WTC11 (cell line): Measurements from ENCODE around the gene NUAK1.

Source experiments
- FOXJ3 ChIP-seq: sonication (generic); formaldehyde crosslinking; IDR thresholded peaks from 2 replicates; pipeline ENCODE4 v1.9.0; 2021; ENCODE audit warnings: missing genetic modification reagents, mild to moderate bottlenecking, borderline replicate concordance
- FOXK1 ChIP-seq: sonication (generic); formaldehyde crosslinking; IDR thresholded peaks from 2 replicates; pipeline ENCODE4 v1.8.0; 2022; ENCODE audit warnings: mild to moderate bottlenecking, moderate library complexity, missing genetic modification reagents
- NFE2L1 ChIP-seq: sonication (generic); formaldehyde crosslinking; IDR thresholded peaks from 2 replicates; pipeline ENCODE4 v1.8.1; 2023; ENCODE audit warnings: missing genetic modification reagents
- RELA ChIP-seq: sonication (generic); formaldehyde crosslinking; IDR thresholded peaks from 2 replicates; pipeline ENCODE4 v1.8.1; 2022; ENCODE audit warnings: missing genetic modification reagents, mild to moderate bottlenecking, borderline replicate concordance
- SOX15 ChIP-seq: fragments of 250-450 bp; sonication (Bioruptor Pico); IDR thresholded peaks from 2 replicates; pipeline ENCODE4 v1.9.0; 2021; ENCODE audit warnings: mild to moderate bottlenecking
- SP1 ChIP-seq: sonication (generic); formaldehyde crosslinking; conservative IDR thresholded peaks from 2 replicates; pipeline ENCODE4 v1.8.1; 2022; ENCODE audit warnings: missing genetic modification reagents
- ZNF219 ChIP-seq: sonication (generic); formaldehyde crosslinking; IDR thresholded peaks from 2 replicates; pipeline ENCODE4 v1.8.0; 2023; ENCODE audit warnings: missing genetic modification reagents, mild to moderate bottlenecking, borderline replicate concordance
- TF ChIP-seq, protein P1 (sequence below): fragments of 200-600 bp; IDR thresholded peaks from 2 replicates; pipeline ENCODE4 v1.8.0; 2022; ENCODE audit warnings: antibody characterized with exemption
- TF ChIP-seq, protein P2 (sequence below): fragments of 250-450 bp; sonication (Bioruptor Pico); conservative IDR thresholded peaks from 2 replicates; pipeline ENCODE4 v1.9.0; 2021; ENCODE audit warnings: mild to moderate bottlenecking
- TF ChIP-seq, protein P3 (sequence below): sonication (generic); formaldehyde crosslinking; IDR thresholded peaks from 2 replicates; pipeline ENCODE4 v1.8.0; 2023; ENCODE audit warnings: missing genetic modification reagents, mild to moderate bottlenecking, borderline replicate concordance

DNA sequence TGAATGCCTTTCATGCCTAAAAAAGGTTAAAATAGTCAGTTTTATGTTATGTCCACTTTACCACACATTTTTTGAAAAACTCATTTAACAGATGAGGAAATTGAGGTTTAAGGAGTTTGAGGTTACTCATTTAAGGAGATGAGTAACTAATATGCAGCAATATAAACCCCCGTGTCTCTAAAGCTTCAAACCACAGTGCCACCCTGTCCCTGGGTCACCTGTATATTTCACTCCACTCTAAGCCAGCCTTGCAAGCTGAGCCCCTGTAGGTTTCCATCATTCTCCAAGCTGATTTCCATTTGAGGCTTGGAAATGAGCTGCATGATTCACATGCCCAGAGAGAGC is 64.4 kb downstream of the NUAK1 start:
- TF ChIP-seq, protein P1, sequence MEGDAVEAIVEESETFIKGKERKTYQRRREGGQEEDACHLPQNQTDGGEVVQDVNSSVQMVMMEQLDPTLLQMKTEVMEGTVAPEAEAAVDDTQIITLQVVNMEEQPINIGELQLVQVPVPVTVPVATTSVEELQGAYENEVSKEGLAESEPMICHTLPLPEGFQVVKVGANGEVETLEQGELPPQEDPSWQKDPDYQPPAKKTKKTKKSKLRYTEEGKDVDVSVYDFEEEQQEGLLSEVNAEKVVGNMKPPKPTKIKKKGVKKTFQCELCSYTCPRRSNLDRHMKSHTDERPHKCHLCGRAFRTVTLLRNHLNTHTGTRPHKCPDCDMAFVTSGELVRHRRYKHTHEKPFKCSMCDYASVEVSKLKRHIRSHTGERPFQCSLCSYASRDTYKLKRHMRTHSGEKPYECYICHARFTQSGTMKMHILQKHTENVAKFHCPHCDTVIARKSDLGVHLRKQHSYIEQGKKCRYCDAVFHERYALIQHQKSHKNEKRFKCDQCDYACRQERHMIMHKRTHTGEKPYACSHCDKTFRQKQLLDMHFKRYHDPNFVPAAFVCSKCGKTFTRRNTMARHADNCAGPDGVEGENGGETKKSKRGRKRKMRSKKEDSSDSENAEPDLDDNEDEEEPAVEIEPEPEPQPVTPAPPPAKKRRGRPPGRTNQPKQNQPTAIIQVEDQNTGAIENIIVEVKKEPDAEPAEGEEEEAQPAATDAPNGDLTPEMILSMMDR: no peak
- TF ChIP-seq SOX15 (CRISPR knock-in tag) (no peak), RELA (CRISPR knock-in tag) (no peak), FOXK1 (no peak), ZNF219 (CRISPR knock-in tag) (no peak), SP1 (CRISPR knock-in tag) (no peak), FOXJ3 (CRISPR knock-in tag) (no peak), NFE2L1 (no peak)
- TF ChIP-seq, protein P2, sequence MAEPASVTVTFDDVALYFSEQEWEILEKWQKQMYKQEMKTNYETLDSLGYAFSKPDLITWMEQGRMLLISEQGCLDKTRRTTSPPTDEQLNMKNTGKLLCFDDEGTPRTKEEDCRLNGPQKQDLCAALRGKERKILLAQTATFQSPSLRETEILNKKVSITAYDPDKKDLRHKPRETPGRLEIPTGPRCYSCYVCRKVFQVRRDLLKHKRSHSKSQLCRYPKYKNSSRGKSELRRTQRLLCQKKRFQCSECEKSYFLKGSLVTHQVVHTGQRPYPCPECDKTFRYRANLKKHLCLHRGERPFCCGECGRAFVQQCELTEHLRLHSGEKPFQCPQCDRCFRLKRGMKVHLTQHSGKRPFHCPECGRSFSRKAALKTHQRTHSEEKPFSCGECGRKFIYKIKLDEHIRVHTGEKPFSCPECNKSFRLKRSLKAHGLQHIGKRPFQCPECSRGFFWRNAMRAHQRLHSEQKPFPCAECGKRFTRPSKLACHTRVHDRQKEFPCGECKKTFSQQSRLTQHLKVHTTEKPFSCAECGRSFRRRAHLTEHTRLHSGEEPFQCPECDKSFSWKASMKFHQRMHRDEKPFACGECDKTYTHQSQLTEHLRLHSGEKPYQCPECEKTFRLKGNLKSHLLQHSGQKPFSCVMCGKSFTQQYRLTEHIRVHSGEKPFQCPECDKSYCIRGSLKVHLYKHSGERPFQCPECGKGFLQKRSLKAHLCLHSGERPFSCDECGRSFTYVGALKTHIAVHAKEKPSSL: no peak
- TF ChIP-seq, protein P3, sequence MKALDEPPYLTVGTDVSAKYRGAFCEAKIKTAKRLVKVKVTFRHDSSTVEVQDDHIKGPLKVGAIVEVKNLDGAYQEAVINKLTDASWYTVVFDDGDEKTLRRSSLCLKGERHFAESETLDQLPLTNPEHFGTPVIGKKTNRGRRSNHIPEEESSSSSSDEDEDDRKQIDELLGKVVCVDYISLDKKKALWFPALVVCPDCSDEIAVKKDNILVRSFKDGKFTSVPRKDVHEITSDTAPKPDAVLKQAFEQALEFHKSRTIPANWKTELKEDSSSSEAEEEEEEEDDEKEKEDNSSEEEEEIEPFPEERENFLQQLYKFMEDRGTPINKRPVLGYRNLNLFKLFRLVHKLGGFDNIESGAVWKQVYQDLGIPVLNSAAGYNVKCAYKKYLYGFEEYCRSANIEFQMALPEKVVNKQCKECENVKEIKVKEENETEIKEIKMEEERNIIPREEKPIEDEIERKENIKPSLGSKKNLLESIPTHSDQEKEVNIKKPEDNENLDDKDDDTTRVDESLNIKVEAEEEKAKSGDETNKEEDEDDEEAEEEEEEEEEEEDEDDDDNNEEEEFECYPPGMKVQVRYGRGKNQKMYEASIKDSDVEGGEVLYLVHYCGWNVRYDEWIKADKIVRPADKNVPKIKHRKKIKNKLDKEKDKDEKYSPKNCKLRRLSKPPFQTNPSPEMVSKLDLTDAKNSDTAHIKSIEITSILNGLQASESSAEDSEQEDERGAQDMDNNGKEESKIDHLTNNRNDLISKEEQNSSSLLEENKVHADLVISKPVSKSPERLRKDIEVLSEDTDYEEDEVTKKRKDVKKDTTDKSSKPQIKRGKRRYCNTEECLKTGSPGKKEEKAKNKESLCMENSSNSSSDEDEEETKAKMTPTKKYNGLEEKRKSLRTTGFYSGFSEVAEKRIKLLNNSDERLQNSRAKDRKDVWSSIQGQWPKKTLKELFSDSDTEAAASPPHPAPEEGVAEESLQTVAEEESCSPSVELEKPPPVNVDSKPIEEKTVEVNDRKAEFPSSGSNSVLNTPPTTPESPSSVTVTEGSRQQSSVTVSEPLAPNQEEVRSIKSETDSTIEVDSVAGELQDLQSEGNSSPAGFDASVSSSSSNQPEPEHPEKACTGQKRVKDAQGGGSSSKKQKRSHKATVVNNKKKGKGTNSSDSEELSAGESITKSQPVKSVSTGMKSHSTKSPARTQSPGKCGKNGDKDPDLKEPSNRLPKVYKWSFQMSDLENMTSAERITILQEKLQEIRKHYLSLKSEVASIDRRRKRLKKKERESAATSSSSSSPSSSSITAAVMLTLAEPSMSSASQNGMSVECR: no peak
